ENCODE data around the gene CADPS2.

DNA sequence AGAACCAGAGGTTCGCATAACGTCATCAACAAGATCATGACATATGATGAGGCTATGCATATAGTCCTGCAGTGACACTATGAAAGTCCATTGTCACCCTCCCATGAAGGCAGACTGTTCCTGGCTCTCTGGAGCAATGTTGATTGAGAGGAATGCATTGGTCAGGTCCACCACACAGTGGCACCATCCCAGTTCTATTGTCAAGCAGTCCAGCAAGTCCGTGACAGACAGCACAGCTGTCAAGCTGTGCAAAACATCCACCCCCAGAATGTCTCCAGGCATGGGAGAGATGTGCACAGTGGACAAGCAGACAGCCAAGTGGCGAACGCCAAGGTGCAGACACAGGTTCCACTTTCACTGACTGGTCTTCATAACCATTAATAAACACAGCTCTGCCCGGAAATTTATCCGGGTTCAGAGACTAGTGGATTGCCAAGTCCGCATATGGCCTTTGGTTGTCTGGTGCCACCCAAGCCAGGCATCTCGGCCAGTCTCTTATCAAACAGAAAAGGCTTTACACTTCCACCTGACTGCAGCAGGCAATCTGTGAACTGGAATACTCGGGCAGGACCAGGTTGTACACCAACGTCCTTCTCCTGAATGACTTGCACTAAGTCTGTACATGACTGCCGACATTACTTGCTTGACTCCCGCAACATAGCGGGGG, 194.6 kb downstream of the CADPS2 start:
- TF ChIP-seq, protein P1, sequence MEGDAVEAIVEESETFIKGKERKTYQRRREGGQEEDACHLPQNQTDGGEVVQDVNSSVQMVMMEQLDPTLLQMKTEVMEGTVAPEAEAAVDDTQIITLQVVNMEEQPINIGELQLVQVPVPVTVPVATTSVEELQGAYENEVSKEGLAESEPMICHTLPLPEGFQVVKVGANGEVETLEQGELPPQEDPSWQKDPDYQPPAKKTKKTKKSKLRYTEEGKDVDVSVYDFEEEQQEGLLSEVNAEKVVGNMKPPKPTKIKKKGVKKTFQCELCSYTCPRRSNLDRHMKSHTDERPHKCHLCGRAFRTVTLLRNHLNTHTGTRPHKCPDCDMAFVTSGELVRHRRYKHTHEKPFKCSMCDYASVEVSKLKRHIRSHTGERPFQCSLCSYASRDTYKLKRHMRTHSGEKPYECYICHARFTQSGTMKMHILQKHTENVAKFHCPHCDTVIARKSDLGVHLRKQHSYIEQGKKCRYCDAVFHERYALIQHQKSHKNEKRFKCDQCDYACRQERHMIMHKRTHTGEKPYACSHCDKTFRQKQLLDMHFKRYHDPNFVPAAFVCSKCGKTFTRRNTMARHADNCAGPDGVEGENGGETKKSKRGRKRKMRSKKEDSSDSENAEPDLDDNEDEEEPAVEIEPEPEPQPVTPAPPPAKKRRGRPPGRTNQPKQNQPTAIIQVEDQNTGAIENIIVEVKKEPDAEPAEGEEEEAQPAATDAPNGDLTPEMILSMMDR (IDR thresholded peaks at IDR 0.05) = no peak
- TF ChIP-seq EZH2phosphoT487 (IDR thresholded peaks at IDR 0.05) (no peak), EZH2 (IDR thresholded peaks at IDR 0.05) (no peak)

Data from neural progenitor cell (in vitro differentiated cells).